IMR-90 (cell line): ENCODE measurements around the gene CCDC148. TPM values are rescaled to one million over a fixed set of nuclear protein-coding genes. Genes with fewer than 3 reads are reported as not detected.

Source experiments
- ATAC-seq: fragments of 200-7000 bp; cut with Tn5 transposase; 2 replicates; pipeline ENCODE4 v1.9.1; 2020; ENCODE audit warnings: low read depth, mild to moderate bottlenecking, moderate library complexity
- BruUV-seq: library from RNA; stranded (reverse); fragments of 400-500 nt; replicated peaks from 2 replicates; lab custom pipeline; 2021; lab: Mats Ljungman, UMichigan
- CTCF ChIA-PET: fragments of 300-600 bp; formaldehyde crosslinking; extraction: SDS; loops from one replicate; lab custom pipeline; 2021; ENCODE audit warnings: antibody characterized with exemption; lab: Yijun Ruan, JAX
- POLR2A ChIA-PET: fragments of 300-600 bp; sonication (Branson Sonifier 250); formaldehyde crosslinking; loops from one replicate; lab custom pipeline; 2022; ENCODE audit warnings: antibody characterized with exemption; ENCODE audit not compliant: unreplicated experiment; lab: Charles Lee
- DNase-seq: peaks from one replicate; pipeline ENCODE4 v3.0.0; 2013
- H2AFZ ChIP-seq: replicated peaks from 2 replicates; pipeline ENCODE3; 2013; ENCODE audit warnings: low read length, mild to moderate bottlenecking; ENCODE audit not compliant: poor library complexity
- H2AK5ac ChIP-seq: 2 replicates; pipeline ENCODE4 v1.6.1; 2013; ENCODE audit warnings: low read depth, low read length, inconsistent platforms
- H2AK9ac ChIP-seq: replicated peaks from 2 replicates; pipeline ENCODE3; 2013; ENCODE audit warnings: mild to moderate bottlenecking, low read depth, low read length, moderate library complexity; ENCODE audit not compliant: poor library complexity
- H2BK120ac ChIP-seq: 2 replicates; pipeline ENCODE4 v1.6.1; 2013; ENCODE audit warnings: low read depth, low read length, inconsistent platforms
- H2BK15ac ChIP-seq: 3 replicates; pipeline ENCODE4 v1.6.1; 2013; ENCODE audit warnings: low read depth, low read length, inconsistent platforms
- H2BK20ac ChIP-seq: 2 replicates; pipeline ENCODE4 v1.6.1; 2013; ENCODE audit warnings: low read depth, mild to moderate bottlenecking, inconsistent platforms, low read length, moderate library complexity
- H2BK5ac ChIP-seq: 2 replicates; pipeline ENCODE4 v1.6.1; 2013; ENCODE audit warnings: mild to moderate bottlenecking, low read depth, low read length, inconsistent platforms; ENCODE audit not compliant: poor library complexity, severe bottlenecking
- H3K14ac ChIP-seq: replicated peaks from 2 replicates; pipeline ENCODE4 v1.6.1; 2013; ENCODE audit warnings: low read depth, low read length, inconsistent platforms
- H3K18ac ChIP-seq: 2 replicates; pipeline ENCODE4 v1.6.1; 2013; ENCODE audit warnings: low read depth, low read length, control low read depth
- H3K23ac ChIP-seq: 2 replicates; pipeline ENCODE4 v1.6.1; 2013; ENCODE audit warnings: low read depth, low read length, inconsistent platforms
- H3K27ac ChIP-seq: 2 replicates; pipeline ENCODE4 v1.5.1; 2013; ENCODE audit warnings: mild to moderate bottlenecking, control low read depth, low read length; ENCODE audit not compliant: insufficient read depth
- H3K27me3 ChIP-seq: 2 replicates; pipeline ENCODE4 v1.6.1; 2013; ENCODE audit warnings: low read length; ENCODE audit not compliant: control insufficient read depth, insufficient read depth
- H3K36me3 ChIP-seq: 2 replicates; pipeline ENCODE4 v1.6.1; 2013; ENCODE audit warnings: low read length, mixed read lengths; ENCODE audit not compliant: control insufficient read depth, insufficient read depth
- H3K4ac ChIP-seq: 2 replicates; pipeline ENCODE4 v1.6.1; 2013; ENCODE audit warnings: low read depth, low read length, inconsistent platforms
- H3K4me1 ChIP-seq: 2 replicates; pipeline ENCODE4 v1.6.1; 2013; ENCODE audit warnings: low read length, mixed read lengths; ENCODE audit not compliant: control insufficient read depth, insufficient read depth
- H3K4me2 ChIP-seq: 2 replicates; pipeline ENCODE4 v1.6.1; 2013; ENCODE audit warnings: low read depth, mild to moderate bottlenecking, control low read depth, low read length, moderate library complexity
- H3K4me3 ChIP-seq: 2 replicates; pipeline ENCODE4 v1.5.1; 2013; ENCODE audit warnings: low read depth, mild to moderate bottlenecking, control low read depth, low read length, moderate library complexity; ENCODE audit not compliant: insufficient read depth
- H3K56ac ChIP-seq: 2 replicates; pipeline ENCODE4 v1.6.1; 2013; ENCODE audit warnings: low read length, inconsistent platforms; ENCODE audit not compliant: insufficient read depth; ENCODE audit errors: extremely low read depth
- H3K79me1 ChIP-seq, 2 experiments: 2 replicates each; pipeline ENCODE4 v1.6.1; 2013; ENCODE audit warnings: low read length in 2 of 2, inconsistent platforms in 1 of 2, low read depth in 1 of 2
- H3K9ac ChIP-seq: 2 replicates; pipeline ENCODE4 v1.6.1; 2013; ENCODE audit warnings: low read depth, low read length, control low read depth
- H3K9me1 ChIP-seq: 2 replicates; pipeline ENCODE4 v1.6.1; 2013; ENCODE audit warnings: low read length, inconsistent platforms; ENCODE audit not compliant: insufficient read depth
- H3K9me3 ChIP-seq: 2 replicates; pipeline ENCODE4 v1.6.1; 2013; ENCODE audit warnings: low read length; ENCODE audit not compliant: control insufficient read depth, insufficient read depth
- H4K20me1 ChIP-seq: 2 replicates; pipeline ENCODE4 v1.6.1; 2013; ENCODE audit warnings: low read length, inconsistent platforms; ENCODE audit not compliant: insufficient read depth
- H4K5ac ChIP-seq: 2 replicates; pipeline ENCODE4 v1.6.1; 2013; ENCODE audit warnings: mild to moderate bottlenecking, low read depth, low read length, control low read depth
- H4K8ac ChIP-seq, 2 experiments: 2 replicates each; pipeline ENCODE4 v1.6.1; 2013; ENCODE audit warnings: low read depth in 2 of 2, low read length in 2 of 2, control low read depth in 1 of 2, inconsistent platforms in 1 of 2
- H4K91ac ChIP-seq: 2 replicates; pipeline ENCODE4 v1.6.1; 2013; ENCODE audit warnings: low read depth, low read length, inconsistent platforms; ENCODE audit not compliant: insufficient read depth
- CTCF ChIP-seq: conservative IDR thresholded peaks from 2 replicates; pipeline ENCODE4 v1.5.1; 2012; ENCODE audit warnings: mild to moderate bottlenecking, low read depth, low read length, improper control_type of control experiment
- FOS ChIP-seq: fragments of 150-350 bp; IDR thresholded peaks from 2 replicates; pipeline ENCODE4 v1.6.1; 2016; ENCODE audit warnings: low read depth, low read length
- MAZ ChIP-seq: IDR thresholded peaks from 2 replicates; pipeline ENCODE4 v1.6.1; 2012; ENCODE audit warnings: low read depth, mild to moderate bottlenecking, low read length, improper control_type of control experiment, moderate library complexity, borderline replicate concordance
- MXI1 ChIP-seq: IDR thresholded peaks from 2 replicates; pipeline ENCODE4 v1.6.1; 2012; ENCODE audit warnings: low read depth, mild to moderate bottlenecking, low read length, moderate library complexity, borderline replicate concordance
- POLR2A ChIP-seq: IDR thresholded peaks from 2 replicates; pipeline ENCODE4 v1.6.1; 2012; ENCODE audit warnings: mild to moderate bottlenecking, low read depth, low read length
- RAD21 ChIP-seq: IDR thresholded peaks from 2 replicates; pipeline ENCODE4 v1.6.1; 2012; ENCODE audit warnings: low read length, improper control_type of control experiment
- RFX5 ChIP-seq: IDR thresholded peaks from 2 replicates; pipeline ENCODE4 v1.8.0; 2012; ENCODE audit warnings: low read depth, mild to moderate bottlenecking, low read length, moderate library complexity
- USF2 ChIP-seq: fragments of 150-350 bp; IDR thresholded peaks from 2 replicates; pipeline ENCODE4 v1.6.1; 2017; ENCODE audit warnings: mild to moderate bottlenecking, antibody characterized with exemption, low read length, low read depth
- WGBS, 2 experiments: methylation state at CpG; one replicate each; pipeline versions ENCODE4 v1.1.5 to v1.1.7; 2013; ENCODE audit warnings: missing lambda C conversion rate in 2 of 2; ENCODE audit not compliant: insufficient read length in 1 of 2; ENCODE audit errors: extremely low coverage in 2 of 2; 5-methylcytosine and 5-hydroxymethylcytosine counted together
- dilution Hi-C: fragments of 300-500 bp; cut with HindIII; formaldehyde crosslinking; loops from one replicate; pipeline ENCODE4 v1.14.3; 2018; ENCODE audit warnings: low sequenced_read_pairs; ENCODE audit not compliant: unreplicated experiment
- in situ Hi-C: fragments of 300-500 bp; cut with MboI; formaldehyde crosslinking; loops from 3 replicates; pipeline ENCODE4 v1.14.3; 2019; ENCODE audit warnings: low sequenced_read_pairs, inconsistent platforms, mixed read lengths
- intact Hi-C: fragments of 100-400 bp; cut with micrococcal nuclease; formaldehyde crosslinking; loops from 2 replicates; pipeline ENCODE4 v1.10.0; 2022
- polyA plus RNA-seq, 3 experiments: library from polyadenylated mRNA; depleted of rRNA; stranded (reverse); fragments of >200 nt; gene quantifications; 2 replicates each; pipeline ENCODE4 v1.2.3, GENCODE V29; 2012; ENCODE audit warnings: low replicate concordance in 1 of 3
- total RNA-seq: library from RNA; depleted of rRNA; stranded (reverse); fragments of >200 nt; gene quantifications from 2 replicates; pipeline ENCODE4 v1.2.3, GENCODE V29; 2012

The CCDC148 gene
- total and polyA plus RNA-seq, 2 of the 4 experiments (the other 2 are of a cell fraction) = 0.18 to 0.31 TPM

GRCh38 chr2:158192515-158193443 is 263.8 kb downstream of the CCDC148 start:
- Histone ChIP-seq H3K4me3 (no peak overlapping the region), H3K4me1 (no peaks in the 10 kb centered on the region), H2AK5ac (no peak overlapping the region), H3K18ac (no peak overlapping the region), H3K9ac (no peak overlapping the region), H2BK5ac (no peak overlapping the region), H3K14ac (no peak overlapping the region), H2BK20ac (no peak overlapping the region), H2AFZ (no peak overlapping the region), H4K5ac (no peak overlapping the region), H2AK9ac (no peak overlapping the region), H3K27ac (no peak overlapping the region), H4K20me1 (no peaks in the 10 kb centered on the region), H4K91ac (no peak overlapping the region), H4K8ac (no peak overlapping the region), H3K9me1 (no peaks in the 10 kb centered on the region), H2BK15ac (no peak overlapping the region), H3K27me3 (no peaks in the 10 kb centered on the region), H3K56ac (no peak overlapping the region), H2BK120ac (no peak overlapping the region), H3K36me3 (no peaks in the 10 kb centered on the region), H3K9me3 (no peaks in the 10 kb centered on the region), H3K4me2 (no peak overlapping the region), H3K4ac (no peak overlapping the region), H3K79me1 (no peaks in the 10 kb centered on the region), H3K23ac (no peak overlapping the region)
- no peak for DNase-seq
- TF ChIP-seq USF2 (no peak), CTCF (no peak), MXI1 (no peak), FOS (no peak), RFX5 (no peak), RAD21 (no peak), MAZ (no peak), POLR2A (no peak)
- dilution Hi-C loops (no loop called here), in situ Hi-C loops (no loop called here), intact Hi-C loops (no loop called here)
- ATAC-seq = no peak
- POLR2A ChIA-PET = no interaction called here
- BruUV-seq = no TSS peak
- WGBS, 2 experiments = no CpG with 5 or more reads among the region's 2 CpGs
- CTCF ChIA-PET = interaction anchor here (0.6 to 0.9 kb wide), 4 partner anchors 13 to 251 kb away, joined by 3 to 4 read pairs (median 3); no protein-coding TSS in a partner anchor
